K562 (cell line): Measurements from ENCODE around the gene SNX30. TPM values are rescaled to one million over a fixed set of nuclear protein-coding genes. Genes with fewer than 3 reads are reported as not detected.

Source experiments
- E4F1 ChIP-seq: fragments of 250-450 bp; sonication (Bioruptor Pico); IDR thresholded peaks from 2 replicates; pipeline ENCODE4 v1.5.0; 2021; ENCODE audit warnings: mild to moderate bottlenecking, borderline replicate concordance
- HMBOX1 ChIP-seq: sonication (generic); IDR thresholded peaks from 2 replicates; pipeline ENCODE4 v1.6.1; 2016
- MGA ChIP-seq: fragments of 450-650 bp; IDR thresholded peaks from 2 replicates; pipeline ENCODE4 v1.6.1; 2016; ENCODE audit warnings: mild to moderate bottlenecking, moderate library complexity
- RERE ChIP-seq: sonication (generic); formaldehyde crosslinking; IDR thresholded peaks from 2 replicates; pipeline ENCODE4 v1.8.0; 2023; ENCODE audit warnings: missing genetic modification reagents, mild to moderate bottlenecking, borderline replicate concordance
- SMAD3 ChIP-seq: fragments of 450-650 bp; formaldehyde crosslinking; conservative IDR thresholded peaks from 2 replicates; pipeline ENCODE4 v1.4.0; 2020; ENCODE audit warnings: mild to moderate bottlenecking
- ZNF24 ChIP-seq: fragments of 450-650 bp; IDR thresholded peaks from 2 replicates; pipeline ENCODE4 v1.6.1; 2016
- polyA plus RNA-seq, 8 experiments: library from polyadenylated mRNA; depleted of rRNA in 4 of 8; stranded (reverse) in 5 of 8; unstranded in 3 of 8; fragments of >200 nt; fragmentation: Nextera tagmentation in 2 of 8; fragmentation: Illumina TruSeq in 1 of 8; extraction: Ambion mirVana in 2 of 8; extraction: Trizol in 1 of 8; gene quantifications; 2 replicates each; pipeline versions ENCODE4 v1.2.1 to v1.2.3, GENCODE V29; 2011 to 2014; ENCODE audit warnings: inconsistent platforms in 1 of 8, missing spikeins in 1 of 8
- total RNA-seq, 7 experiments: library from RNA; depleted of rRNA in 6 of 7; stranded (reverse); fragments of >200 nt in 6 of 7; fragmentation: Illumina TruSeq in 2 of 7; extraction: Trizol in 2 of 7; gene quantifications; 2 replicates each; pipeline versions ENCODE4 v1.2.1 to v1.2.3, GENCODE V29; 2011 to 2021; ENCODE audit warnings: low replicate concordance in 1 of 7

Gene SNX30
- total and polyA plus RNA-seq, 9 of the 15 experiments (the other 6 are each of a cell fraction or from before 2014, with no cell fraction given), result 0.76 to 5.9 (median 3.3) TPM

- TF ChIP-seq E4F1, result no peak
- TF ChIP-seq HMBOX1, result no peak
- TF ChIP-seq RERE (CRISPR knock-in tag), result no peak
- TF ChIP-seq SMAD3 (CRISPR knock-in tag), result no peak
- no peak for TF ChIP-seq MGA
- TF ChIP-seq ZNF24, result no peak
These were observed 42.8 kb downstream of the SNX30 start (continued) for GRCh38 chr9:112793213-112793810.
